IMR-90 (cell line): ENCODE data around the gene PCP2. TPM values are rescaled to one million over a fixed set of nuclear protein-coding genes. Genes with fewer than 3 reads are reported as not detected.

Experiments used
- ATAC-seq: fragments of 200-7000 bp; cut with Tn5 transposase; 2 replicates; pipeline ENCODE4 v1.9.1; 2020; ENCODE audit warnings: low read depth, mild to moderate bottlenecking, moderate library complexity
- BruUV-seq: library from RNA; stranded (reverse); fragments of 400-500 nt; replicated peaks from 2 replicates; lab custom pipeline; 2021; lab: Mats Ljungman, UMichigan
- CTCF ChIA-PET: fragments of 300-600 bp; formaldehyde crosslinking; extraction: SDS; loops from one replicate; lab custom pipeline; 2021; ENCODE audit warnings: antibody characterized with exemption; lab: Yijun Ruan, JAX
- POLR2A ChIA-PET: fragments of 300-600 bp; sonication (Branson Sonifier 250); formaldehyde crosslinking; loops from one replicate; lab custom pipeline; 2022; ENCODE audit warnings: antibody characterized with exemption; ENCODE audit not compliant: unreplicated experiment; lab: Charles Lee
- DNase-seq: peaks from one replicate; pipeline ENCODE4 v3.0.0; 2013
- H2AFZ ChIP-seq: replicated peaks from 2 replicates; pipeline ENCODE3; 2013; ENCODE audit warnings: low read length, mild to moderate bottlenecking; ENCODE audit not compliant: poor library complexity
- H2AK5ac ChIP-seq: 2 replicates; pipeline ENCODE4 v1.6.1; 2013; ENCODE audit warnings: low read depth, low read length, inconsistent platforms
- H2AK9ac ChIP-seq: replicated peaks from 2 replicates; pipeline ENCODE3; 2013; ENCODE audit warnings: mild to moderate bottlenecking, low read depth, low read length, moderate library complexity; ENCODE audit not compliant: poor library complexity
- H2BK120ac ChIP-seq: 2 replicates; pipeline ENCODE4 v1.6.1; 2013; ENCODE audit warnings: low read depth, low read length, inconsistent platforms
- H2BK15ac ChIP-seq: 3 replicates; pipeline ENCODE4 v1.6.1; 2013; ENCODE audit warnings: low read depth, low read length, inconsistent platforms
- H2BK20ac ChIP-seq: 2 replicates; pipeline ENCODE4 v1.6.1; 2013; ENCODE audit warnings: low read depth, mild to moderate bottlenecking, inconsistent platforms, low read length, moderate library complexity
- H2BK5ac ChIP-seq: 2 replicates; pipeline ENCODE4 v1.6.1; 2013; ENCODE audit warnings: mild to moderate bottlenecking, low read depth, low read length, inconsistent platforms; ENCODE audit not compliant: poor library complexity, severe bottlenecking
- H3K14ac ChIP-seq: replicated peaks from 2 replicates; pipeline ENCODE4 v1.6.1; 2013; ENCODE audit warnings: low read depth, low read length, inconsistent platforms
- H3K18ac ChIP-seq: 2 replicates; pipeline ENCODE4 v1.6.1; 2013; ENCODE audit warnings: low read depth, low read length, control low read depth
- H3K23ac ChIP-seq: 2 replicates; pipeline ENCODE4 v1.6.1; 2013; ENCODE audit warnings: low read depth, low read length, inconsistent platforms
- H3K27ac ChIP-seq: 2 replicates; pipeline ENCODE4 v1.5.1; 2013; ENCODE audit warnings: mild to moderate bottlenecking, control low read depth, low read length; ENCODE audit not compliant: insufficient read depth
- H3K27me3 ChIP-seq: 2 replicates; pipeline ENCODE4 v1.6.1; 2013; ENCODE audit warnings: low read length; ENCODE audit not compliant: control insufficient read depth, insufficient read depth
- H3K36me3 ChIP-seq: 2 replicates; pipeline ENCODE4 v1.6.1; 2013; ENCODE audit warnings: low read length, mixed read lengths; ENCODE audit not compliant: control insufficient read depth, insufficient read depth
- H3K4ac ChIP-seq: 2 replicates; pipeline ENCODE4 v1.6.1; 2013; ENCODE audit warnings: low read depth, low read length, inconsistent platforms
- H3K4me1 ChIP-seq: 2 replicates; pipeline ENCODE4 v1.6.1; 2013; ENCODE audit warnings: low read length, mixed read lengths; ENCODE audit not compliant: control insufficient read depth, insufficient read depth
- H3K4me2 ChIP-seq: 2 replicates; pipeline ENCODE4 v1.6.1; 2013; ENCODE audit warnings: low read depth, mild to moderate bottlenecking, control low read depth, low read length, moderate library complexity
- H3K4me3 ChIP-seq: 2 replicates; pipeline ENCODE4 v1.5.1; 2013; ENCODE audit warnings: low read depth, mild to moderate bottlenecking, control low read depth, low read length, moderate library complexity; ENCODE audit not compliant: insufficient read depth
- H3K56ac ChIP-seq: 2 replicates; pipeline ENCODE4 v1.6.1; 2013; ENCODE audit warnings: low read length, inconsistent platforms; ENCODE audit not compliant: insufficient read depth; ENCODE audit errors: extremely low read depth
- H3K79me1 ChIP-seq, 2 experiments: 2 replicates each; pipeline ENCODE4 v1.6.1; 2013; ENCODE audit warnings: low read length in 2 of 2, inconsistent platforms in 1 of 2, low read depth in 1 of 2
- H3K9ac ChIP-seq: 2 replicates; pipeline ENCODE4 v1.6.1; 2013; ENCODE audit warnings: low read depth, low read length, control low read depth
- H3K9me1 ChIP-seq: 2 replicates; pipeline ENCODE4 v1.6.1; 2013; ENCODE audit warnings: low read length, inconsistent platforms; ENCODE audit not compliant: insufficient read depth
- H3K9me3 ChIP-seq: 2 replicates; pipeline ENCODE4 v1.6.1; 2013; ENCODE audit warnings: low read length; ENCODE audit not compliant: control insufficient read depth, insufficient read depth
- H4K20me1 ChIP-seq: 2 replicates; pipeline ENCODE4 v1.6.1; 2013; ENCODE audit warnings: low read length, inconsistent platforms; ENCODE audit not compliant: insufficient read depth
- H4K5ac ChIP-seq: 2 replicates; pipeline ENCODE4 v1.6.1; 2013; ENCODE audit warnings: mild to moderate bottlenecking, low read depth, low read length, control low read depth
- H4K8ac ChIP-seq, 2 experiments: 2 replicates each; pipeline ENCODE4 v1.6.1; 2013; ENCODE audit warnings: low read depth in 2 of 2, low read length in 2 of 2, control low read depth in 1 of 2, inconsistent platforms in 1 of 2
- H4K91ac ChIP-seq: 2 replicates; pipeline ENCODE4 v1.6.1; 2013; ENCODE audit warnings: low read depth, low read length, inconsistent platforms; ENCODE audit not compliant: insufficient read depth
- BHLHE40 ChIP-seq: fragments of 150-350 bp; IDR thresholded peaks from 2 replicates; pipeline ENCODE4 v1.6.1; 2016; ENCODE audit warnings: mild to moderate bottlenecking, low read depth, low read length
- CEBPB ChIP-seq: IDR thresholded peaks from 2 replicates; pipeline ENCODE4 v1.6.1; 2012; ENCODE audit warnings: low read depth, low read length, improper control_type of control experiment
- CHD1 ChIP-seq: IDR thresholded peaks from 2 replicates; pipeline ENCODE4 v1.6.1; 2012; ENCODE audit warnings: low read depth, low read length, improper control_type of control experiment
- CTCF ChIP-seq: conservative IDR thresholded peaks from 2 replicates; pipeline ENCODE4 v1.5.1; 2012; ENCODE audit warnings: mild to moderate bottlenecking, low read depth, low read length, improper control_type of control experiment
- FOS ChIP-seq: fragments of 150-350 bp; IDR thresholded peaks from 2 replicates; pipeline ENCODE4 v1.6.1; 2016; ENCODE audit warnings: low read depth, low read length
- MAFK ChIP-seq: IDR thresholded peaks from 2 replicates; pipeline ENCODE4 v1.6.1; 2012; ENCODE audit warnings: low read depth, low read length, improper control_type of control experiment
- MXI1 ChIP-seq: IDR thresholded peaks from 2 replicates; pipeline ENCODE4 v1.6.1; 2012; ENCODE audit warnings: low read depth, mild to moderate bottlenecking, low read length, moderate library complexity, borderline replicate concordance
- NFE2L2 ChIP-seq: fragments of 150-350 bp; IDR thresholded peaks from 2 replicates; pipeline ENCODE4 v1.6.1; 2016; ENCODE audit warnings: low read depth, mild to moderate bottlenecking, low read length
- RAD21 ChIP-seq: IDR thresholded peaks from 2 replicates; pipeline ENCODE4 v1.6.1; 2012; ENCODE audit warnings: low read length, improper control_type of control experiment
- RFX5 ChIP-seq: IDR thresholded peaks from 2 replicates; pipeline ENCODE4 v1.8.0; 2012; ENCODE audit warnings: low read depth, mild to moderate bottlenecking, low read length, moderate library complexity
- SMC3 ChIP-seq: fragments of 150-350 bp; IDR thresholded peaks from 2 replicates; pipeline ENCODE4 v1.6.1; 2016; ENCODE audit warnings: low read depth, mild to moderate bottlenecking, antibody characterized with exemption, low read length, moderate library complexity
- WGBS, 2 experiments: methylation state at CpG; one replicate each; pipeline versions ENCODE4 v1.1.5 to v1.1.7; 2013; ENCODE audit warnings: missing lambda C conversion rate in 2 of 2; ENCODE audit not compliant: insufficient read length in 1 of 2; ENCODE audit errors: extremely low coverage in 2 of 2; 5-methylcytosine and 5-hydroxymethylcytosine counted together
- dilution Hi-C: fragments of 300-500 bp; cut with HindIII; formaldehyde crosslinking; loops from one replicate; pipeline ENCODE4 v1.14.3; 2018; ENCODE audit warnings: low sequenced_read_pairs; ENCODE audit not compliant: unreplicated experiment
- in situ Hi-C: fragments of 300-500 bp; cut with MboI; formaldehyde crosslinking; loops from 3 replicates; pipeline ENCODE4 v1.14.3; 2019; ENCODE audit warnings: low sequenced_read_pairs, inconsistent platforms, mixed read lengths
- intact Hi-C: fragments of 100-400 bp; cut with micrococcal nuclease; formaldehyde crosslinking; loops from 2 replicates; pipeline ENCODE4 v1.10.0; 2022
- polyA plus RNA-seq, 3 experiments: library from polyadenylated mRNA; depleted of rRNA; stranded (reverse); fragments of >200 nt; gene quantifications; 2 replicates each; pipeline ENCODE4 v1.2.3, GENCODE V29; 2012; ENCODE audit warnings: low replicate concordance in 1 of 3
- total RNA-seq: library from RNA; depleted of rRNA; stranded (reverse); fragments of >200 nt; gene quantifications from 2 replicates; pipeline ENCODE4 v1.2.3, GENCODE V29; 2012
- TF ChIP-seq, protein P1 (sequence below): fragments of 150-350 bp; IDR thresholded peaks from 2 replicates; pipeline ENCODE4 v1.6.1; 2017; ENCODE audit warnings: mild to moderate bottlenecking, antibody characterized with exemption, low read length, low read depth
- TF ChIP-seq, protein P2 (sequence below): fragments of 150-350 bp; IDR thresholded peaks from 2 replicates; pipeline ENCODE4 v1.6.1; 2016; ENCODE audit warnings: low read depth, mild to moderate bottlenecking, low read length, moderate library complexity, borderline replicate concordance

PCP2 gene
- total and polyA plus RNA-seq, 2 of the 4 experiments (the other 2 are of a cell fraction), result not detected

GRCh38 chr19:7676854-7677253, 43.3 kb upstream of the PCP2 start, which contains the start of gene MCEMP1 (continued):
- TF ChIP-seq MXI1 (no peak), MAFK (no peak), RFX5 (no peak)
- TF ChIP-seq, protein P1, sequence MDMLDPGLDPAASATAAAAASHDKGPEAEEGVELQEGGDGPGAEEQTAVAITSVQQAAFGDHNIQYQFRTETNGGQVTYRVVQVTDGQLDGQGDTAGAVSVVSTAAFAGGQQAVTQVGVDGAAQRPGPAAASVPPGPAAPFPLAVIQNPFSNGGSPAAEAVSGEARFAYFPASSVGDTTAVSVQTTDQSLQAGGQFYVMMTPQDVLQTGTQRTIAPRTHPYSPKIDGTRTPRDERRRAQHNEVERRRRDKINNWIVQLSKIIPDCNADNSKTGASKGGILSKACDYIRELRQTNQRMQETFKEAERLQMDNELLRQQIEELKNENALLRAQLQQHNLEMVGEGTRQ, result no peak

DNA sequence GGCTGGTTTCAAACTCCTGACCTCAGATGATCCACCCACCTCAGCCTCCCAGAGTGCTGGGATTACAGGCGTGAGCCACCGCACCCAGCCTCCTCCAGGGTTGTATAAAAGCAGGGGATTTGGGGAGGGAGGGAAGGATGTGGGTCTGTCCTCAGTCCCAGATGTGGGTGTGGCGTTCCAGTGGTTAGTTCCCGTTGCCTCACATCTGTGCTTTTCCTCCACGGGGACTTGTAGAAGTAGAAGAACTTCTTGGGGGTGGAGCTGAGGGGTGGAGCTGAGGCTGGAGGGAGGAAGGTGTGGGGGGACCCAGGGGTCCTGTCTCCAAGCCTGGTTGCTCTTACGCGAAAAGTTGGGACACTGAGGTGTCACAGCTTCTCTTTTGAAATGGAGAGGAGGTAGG, 42.9 kb upstream of the PCP2 start:
- TF ChIP-seq RAD21 (no peak), SMC3 (no peak), MXI1 (no peak), CHD1 (no peak), NFE2L2 (no peak), BHLHE40 (no peak), RFX5 (no peak), FOS (no peak), CEBPB (no peak), CTCF (no peak)
- TF ChIP-seq, protein P2, sequence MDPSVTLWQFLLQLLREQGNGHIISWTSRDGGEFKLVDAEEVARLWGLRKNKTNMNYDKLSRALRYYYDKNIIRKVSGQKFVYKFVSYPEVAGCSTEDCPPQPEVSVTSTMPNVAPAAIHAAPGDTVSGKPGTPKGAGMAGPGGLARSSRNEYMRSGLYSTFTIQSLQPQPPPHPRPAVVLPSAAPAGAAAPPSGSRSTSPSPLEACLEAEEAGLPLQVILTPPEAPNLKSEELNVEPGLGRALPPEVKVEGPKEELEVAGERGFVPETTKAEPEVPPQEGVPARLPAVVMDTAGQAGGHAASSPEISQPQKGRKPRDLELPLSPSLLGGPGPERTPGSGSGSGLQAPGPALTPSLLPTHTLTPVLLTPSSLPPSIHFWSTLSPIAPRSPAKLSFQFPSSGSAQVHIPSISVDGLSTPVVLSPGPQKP, result no peak
- TF ChIP-seq, protein P1, result no peak
- H3K4ac ChIP-seq, result no peak overlapping the region
- H3K18ac ChIP-seq, result no peak overlapping the region
- H3K14ac ChIP-seq, result no peak overlapping the region
- no peak overlapping the region for H2BK5ac ChIP-seq
- H3K27ac ChIP-seq, result no peak overlapping the region
- no CpG with 5 or more reads among the region's 7 CpGs for WGBS, 2 experiments
- H4K20me1 ChIP-seq, result no peaks in the 10 kb centered on the region
- H3K79me1 ChIP-seq, result peaks cover 0 to 6% of the 10 kb centered on the region in 2 experiments; a peak in 3 of 4 replicates
- H2BK120ac ChIP-seq, result no peak overlapping the region
- H3K4me3 ChIP-seq, result no peak overlapping the region
- H4K8ac ChIP-seq, result no peak overlapping the region
- ATAC-seq (no peak), DNase-seq (no peak)
- no TSS peak for BruUV-seq
- H3K36me3 ChIP-seq, result no peaks in the 10 kb centered on the region
- no peak overlapping the region for H3K23ac ChIP-seq
- H4K5ac ChIP-seq, result no peak overlapping the region
- H3K4me1 ChIP-seq, result peaks cover 2% of the 10 kb centered on the region; the same call in 1 of the 2 replicates
- peak overlapping the region; percentile 37 for H2AK9ac ChIP-seq
- no peak overlapping the region for H3K9ac ChIP-seq
- H3K4me2 ChIP-seq, result no peak overlapping the region
- peaks cover 3% of the 10 kb centered on the region for H3K9me1 ChIP-seq
- CTCF ChIA-PET, result no interaction called here
- peaks cover 4% of the 10 kb centered on the region; the same call in 1 of the 2 replicates for H3K9me3 ChIP-seq
- H2AK5ac ChIP-seq, result no peak overlapping the region
- intact Hi-C loops (no loop called here), in situ Hi-C loops (no loop called here), dilution Hi-C loops (no loop called here)
- no peak overlapping the region for H2BK15ac ChIP-seq
- H2AFZ ChIP-seq, result no peak overlapping the region
- H4K91ac ChIP-seq, result no peak overlapping the region
- H3K56ac ChIP-seq, result no peak overlapping the region
- peaks cover 21% of the 10 kb centered on the region for H3K27me3 ChIP-seq
- POLR2A ChIA-PET, result no interaction called here
- H2BK20ac ChIP-seq, result no peak overlapping the region
